SK-N-SH (cell line): Measurements from ENCODE around the gene OOSP2. TPM values are rescaled to one million over a fixed set of nuclear protein-coding genes. Genes with fewer than 3 reads are reported as not detected.
"Not testable (repeated sequence)": the region's sequence is repeated elsewhere in the genome, so short reads cannot be mapped to it uniquely, and the experiment has no call there.

Experiments
- CTCF ChIA-PET: fragments of 300-600, 350-600 bp; formaldehyde crosslinking; extraction: SDS; loops from one replicate; lab custom pipeline; 2021; lab: Yijun Ruan, JAX
- POLR2A ChIA-PET: fragments of 350-600 bp; sonication (Branson Sonifier 250); formaldehyde crosslinking; extraction: SDS; loops from one replicate; lab custom pipeline; 2020; ENCODE audit warnings: antibody characterized with exemption, inconsistent platforms; lab: Yijun Ruan, JAX
- DNase-seq: peaks from one replicate; pipeline ENCODE4 v3.0.0; 2012
- H2AFZ ChIP-seq: fragments of 200-600 bp; sonication (generic); 2 replicates; pipeline ENCODE4 v1.8.1; 2016; ENCODE audit warnings: antibody characterized with exemption, mild to moderate bottlenecking, low read depth
- H3F3A ChIP-seq: fragments of 200-600 bp; sonication (generic); replicated peaks from 2 replicates; pipeline ENCODE3; 2016; ENCODE audit warnings: antibody characterized with exemption, mild to moderate bottlenecking; ENCODE audit not compliant: insufficient read depth
- H3K27ac ChIP-seq, 2 experiments: fragments of 200-500 bp in 1 of 2; fragments of 200-600 bp in 1 of 2; sonication (Bioruptor generic) in 1 of 2; sonication (generic), shearing (Covaris generic) in 1 of 2; 2 replicates each; pipeline versions ENCODE4 v1.5.1 to v1.6.1; 2014 to 2016; ENCODE audit warnings: low read depth in 2 of 2, inconsistent platforms in 1 of 2, low read length in 1 of 2, mild to moderate bottlenecking in 1 of 2, mixed read lengths in 1 of 2
- H3K27me3 ChIP-seq: fragments of 200-600 bp; sonication (generic), shearing (Covaris generic); 2 replicates; pipeline ENCODE4 v1.6.1; 2016; ENCODE audit warnings: mixed run types; ENCODE audit not compliant: insufficient read depth
- H3K36me3 ChIP-seq, 2 experiments: fragments of 200-500 bp in 1 of 2; fragments of 200-600 bp in 1 of 2; sonication (Bioruptor generic) in 1 of 2; sonication (generic) in 1 of 2; replicated peaks in 1 of 2; 2 replicates each; pipeline versions ENCODE3 to v1.5.1; 2014 to 2016; ENCODE audit warnings: low read length in 1 of 2, mild to moderate bottlenecking in 1 of 2; ENCODE audit not compliant: insufficient read depth in 2 of 2, control insufficient read depth in 1 of 2
- H3K4me1 ChIP-seq, 2 experiments: fragments of 200-500 bp in 1 of 2; fragments of 200-600 bp in 1 of 2; sonication (Bioruptor generic) in 1 of 2; sonication (generic), shearing (Covaris generic) in 1 of 2; 2 replicates each; pipeline versions ENCODE4 v1.5.1 to v1.6.1; 2014 to 2016; ENCODE audit warnings: low read depth in 1 of 2, low read length in 1 of 2, mixed run types in 1 of 2; ENCODE audit not compliant: insufficient read depth in 2 of 2, control insufficient read depth in 1 of 2
- H3K4me2 ChIP-seq: fragments of 200-600 bp; sonication (generic), shearing (Covaris generic); 2 replicates; pipeline ENCODE4 v1.6.1; 2017; ENCODE audit warnings: mixed run types
- H3K4me3 ChIP-seq, 2 experiments: fragments of 200-500 bp in 1 of 2; fragments of 200-600 bp in 1 of 2; sonication (Bioruptor generic) in 1 of 2; sonication (generic), shearing (Covaris generic) in 1 of 2; 2 replicates each; pipeline versions ENCODE4 v1.5.1 to v1.8.1; 2014 to 2016; ENCODE audit warnings: low read depth in 2 of 2, inconsistent platforms in 1 of 2, low read length in 1 of 2, mild to moderate bottlenecking in 1 of 2, mixed read lengths in 1 of 2, moderate library complexity in 1 of 2
- H3K79me2 ChIP-seq: fragments of 200-600 bp; sonication (generic); 2 replicates; pipeline ENCODE4 v1.8.1; 2017; ENCODE audit warnings: mild to moderate bottlenecking; ENCODE audit not compliant: insufficient read depth
- H3K9ac ChIP-seq: fragments of 200-600 bp; sonication (generic); 2 replicates; pipeline ENCODE4 v1.6.1; 2017; ENCODE audit warnings: mixed run types
- H3K9me2 ChIP-seq: fragments of 200-600 bp; sonication (generic); 2 replicates; pipeline ENCODE4 v1.6.1; 2017; ENCODE audit warnings: mixed run types
- H3K9me3 ChIP-seq: fragments of 200-600 bp; sonication (generic); 2 replicates; pipeline ENCODE4 v1.6.1; 2017; ENCODE audit warnings: mixed run types, mild to moderate bottlenecking, moderate library complexity
- H4K20me1 ChIP-seq: fragments of 200-600 bp; sonication (generic); 2 replicates; pipeline ENCODE4 v1.6.1; 2017; ENCODE audit warnings: mild to moderate bottlenecking, mixed run types; ENCODE audit not compliant: insufficient read depth
- CTCF ChIP-seq: fragments of 200-600 bp; sonication (generic); IDR thresholded peaks from 2 replicates; pipeline ENCODE4 v1.6.1; 2017; ENCODE audit warnings: antibody characterized with exemption, mild to moderate bottlenecking, moderate library complexity
- FOSL2 ChIP-seq: IDR thresholded peaks from 2 replicates; pipeline ENCODE4 v1.4.0; 2012; ENCODE audit warnings: low read depth, mild to moderate bottlenecking, moderate library complexity, borderline replicate concordance
- IRF3 ChIP-seq: fragments of 150-350 bp; IDR thresholded peaks from 2 replicates; pipeline ENCODE4 v1.6.1; 2016; ENCODE audit warnings: mild to moderate bottlenecking, low read depth, low read length
- NFIC ChIP-seq: IDR thresholded peaks from 2 replicates; pipeline ENCODE4 v1.4.0; 2012; ENCODE audit warnings: borderline replicate concordance
- RCOR1 ChIP-seq: fragments of 150-350 bp; IDR thresholded peaks from 2 replicates; pipeline ENCODE4 v1.6.1; 2017; ENCODE audit warnings: antibody characterized with exemption, low read length
- SMC3 ChIP-seq: IDR thresholded peaks from 2 replicates; pipeline ENCODE4 v1.6.1; 2012; ENCODE audit warnings: low read depth, low read length, improper control_type of control experiment
- TAF1 ChIP-seq: IDR thresholded peaks from 2 replicates; pipeline ENCODE4 v1.6.1; 2012; ENCODE audit warnings: low read depth, mild to moderate bottlenecking, low read length, moderate library complexity, borderline replicate concordance
- USF2 ChIP-seq: fragments of 150-350 bp; IDR thresholded peaks from 2 replicates; pipeline ENCODE4 v1.6.1; 2017; ENCODE audit warnings: antibody characterized with exemption, low read length, low read depth, borderline replicate concordance
- YY1 ChIP-seq: IDR thresholded peaks from 2 replicates; pipeline ENCODE4 v1.4.0; 2012; ENCODE audit warnings: low read depth, mild to moderate bottlenecking
- WGBS: methylation state at CpG from one replicate; pipeline ENCODE4 v1.1.6; 2017; ENCODE audit warnings: low lambda C conversion rate; 5-methylcytosine and 5-hydroxymethylcytosine counted together
- polyA plus RNA-seq, 3 experiments: library from polyadenylated mRNA; depleted of rRNA; stranded (reverse); fragments of >200 nt; gene quantifications; 2 replicates each; pipeline ENCODE4 v1.2.3, GENCODE V29; 2012

OOSP2 gene
- polyA plus RNA-seq, 1 of the 3 experiments (the other 2 are of a cell fraction), result not detected

GRCh38 chr11:60069450-60069849, 29.2 kb downstream of the OOSP2 start:
- WGBS, result 2% methylated on average over 2 of the region's 2 CpGs

GRCh38 chr11:60071644-60072043, 31.4 kb downstream of the OOSP2 start:
- H3K9me2 ChIP-seq, H3K9ac ChIP-seq, H3K36me3 ChIP-seq, H3K79me2 ChIP-seq, H2AFZ ChIP-seq, CTCF ChIA-PET, H3K9me3 ChIP-seq, H3K4me2 ChIP-seq, H3F3A ChIP-seq, DNase-seq, H3K27ac ChIP-seq, H3K4me3 ChIP-seq, H3K27me3 ChIP-seq, H3K4me1 ChIP-seq, POLR2A ChIA-PET, H4K20me1 ChIP-seq: not testable (repeated sequence)
- WGBS, result 43% methylated on average over 6 of the region's 6 CpGs

More at GRCh38 chr11:60069450-60069849, 29.2 kb downstream of the OOSP2 start:
- Histone ChIP-seq H3F3A (no peaks in the 10 kb centered on the region), H3K9ac (no peak overlapping the region), H4K20me1 (no peaks in the 10 kb centered on the region)
- CTCF ChIA-PET, result no interaction called here
- no peak for DNase-seq
- TF ChIP-seq IRF3, result no peak
- TF ChIP-seq NFIC, result no peak
- no peak for TF ChIP-seq USF2
- no peak for TF ChIP-seq TAF1
- TF ChIP-seq SMC3, result no peak
- TF ChIP-seq, all 33 proteins: peak for 0
- H3K9me2 ChIP-seq, result no peaks in the 10 kb centered on the region
- POLR2A ChIA-PET, result no interaction called here
- H3K27me3 ChIP-seq, result no peaks in the 10 kb centered on the region
- H3K4me3 ChIP-seq, result no peak overlapping the region
- H3K27ac ChIP-seq, result no peak overlapping the region
- H3K36me3 ChIP-seq, result no peaks in the 10 kb centered on the region
- H3K79me2 ChIP-seq, result no peaks in the 10 kb centered on the region
- no peak overlapping the region for H3K4me2 ChIP-seq
- no peak overlapping the region for H2AFZ ChIP-seq
- H3K4me1 ChIP-seq, result no peaks in the 10 kb centered on the region
- H3K9me3 ChIP-seq, result no peaks in the 10 kb centered on the region

- Histone ChIP-seq H3K79me2 (no peaks in the 10 kb centered on the region), H3K27me3 (no peaks in the 10 kb centered on the region), H3K36me3 (no peaks in the 10 kb centered on the region), H3K9me3 (no peaks in the 10 kb centered on the region), H3K27ac (no peak overlapping the region), H2AFZ (no peak overlapping the region), H3K4me2 (no peak overlapping the region), H3K4me1 (no peaks in the 10 kb centered on the region), H3F3A (no peaks in the 10 kb centered on the region), H4K20me1 (no peaks in the 10 kb centered on the region), H3K9ac (no peak overlapping the region), H3K4me3 (no peak overlapping the region), H3K9me2 (no peaks in the 10 kb centered on the region)
- TF ChIP-seq FOSL2, result no peak
- TF ChIP-seq RCOR1, result no peak
- no peak for TF ChIP-seq CTCF
- no peak for TF ChIP-seq YY1
- CTCF ChIA-PET, result interaction anchor here (0.8 kb wide), 1 partner anchor 158 kb away, joined by 3 read pairs; no protein-coding TSS in a partner anchor
- no peak for DNase-seq
- POLR2A ChIA-PET, result no interaction called here
- WGBS, result 26% methylated on average over 15 of the region's 15 CpGs
Measured at GRCh38 chr11:60077216-60077817, 37.1 kb downstream of the OOSP2 start.
